HepG2 (cell line): Measurements from ENCODE around the gene ALG1L2.

Experiments used
- ATF1 ChIP-seq: IDR thresholded peaks from 2 replicates; pipeline ENCODE4 v1.6.1; 2016; ENCODE audit warnings: mild to moderate bottlenecking, control low read depth
- BHLHE40 ChIP-seq: IDR thresholded peaks from 2 replicates; pipeline ENCODE4 v1.6.1; 2011; ENCODE audit warnings: low read length, improper control_type of control experiment
- CHD4 ChIP-seq: fragments of 200-600 bp; sonication (generic); IDR thresholded peaks from 2 replicates; pipeline ENCODE4 v1.7.0; 2017; ENCODE audit warnings: mild to moderate bottlenecking, low read length, borderline replicate concordance
- CTCF ChIP-seq: sonication (generic); formaldehyde crosslinking; IDR thresholded peaks from 2 replicates; pipeline ENCODE4 v1.5.0; 2020; ENCODE audit warnings: mild to moderate bottlenecking, missing genetic modification reagents, moderate library complexity
- GFI1 ChIP-seq: sonication (generic); formaldehyde crosslinking; IDR thresholded peaks from 2 replicates; pipeline ENCODE4 v1.5.0; 2020; ENCODE audit warnings: missing genetic modification reagents, mild to moderate bottlenecking, borderline replicate concordance
- HHEX ChIP-seq: IDR thresholded peaks from 2 replicates; pipeline ENCODE4 v1.6.1; 2016; ENCODE audit warnings: control low read depth
- NCOA5 ChIP-seq: sonication (generic); formaldehyde crosslinking; IDR thresholded peaks from 2 replicates; pipeline ENCODE4 v1.4.0; 2020; ENCODE audit warnings: missing genetic modification reagents
- POLR2A ChIP-seq, 2 experiments: IDR thresholded peaks; 2 replicates each; pipeline ENCODE4 v1.6.1; 2011; ENCODE audit warnings: low read depth in 2 of 2, low read length in 2 of 2, mild to moderate bottlenecking in 1 of 2, moderate library complexity in 1 of 2; ENCODE audit not compliant: insufficient read depth in 1 of 2
- POLR2AphosphoS2 ChIP-seq: IDR thresholded peaks from 2 replicates; pipeline ENCODE4 v1.6.1; 2011; ENCODE audit warnings: low read depth, low read length, improper control_type of control experiment
- TP53 ChIP-seq: sonication (generic); formaldehyde crosslinking; conservative IDR thresholded peaks from 2 replicates; pipeline ENCODE4 v1.4.0; 2020; ENCODE audit warnings: missing genetic modification reagents
- ZBTB40 ChIP-seq, 2 experiments: fragments of 450-650 bp in 1 of 2; sonication (generic) in 1 of 2; formaldehyde crosslinking in 1 of 2; IDR thresholded peaks; 2 replicates each; pipeline versions ENCODE4 v1.6.1 to v1.8.0; 2016 to 2022; ENCODE audit warnings: antibody characterized with exemption in 1 of 2, mild to moderate bottlenecking in 1 of 2, missing genetic modification reagents in 1 of 2
- ZFP36 ChIP-seq: fragments of 150-350 bp; IDR thresholded peaks from 2 replicates; pipeline ENCODE4 v1.6.1; 2018; ENCODE audit warnings: borderline replicate concordance, low read length, low read depth; ENCODE audit not compliant: partially characterized antibody
- ZSCAN9 ChIP-seq: IDR thresholded peaks from 2 replicates; pipeline ENCODE4 v1.6.1; 2016; ENCODE audit warnings: borderline replicate concordance

DNA sequence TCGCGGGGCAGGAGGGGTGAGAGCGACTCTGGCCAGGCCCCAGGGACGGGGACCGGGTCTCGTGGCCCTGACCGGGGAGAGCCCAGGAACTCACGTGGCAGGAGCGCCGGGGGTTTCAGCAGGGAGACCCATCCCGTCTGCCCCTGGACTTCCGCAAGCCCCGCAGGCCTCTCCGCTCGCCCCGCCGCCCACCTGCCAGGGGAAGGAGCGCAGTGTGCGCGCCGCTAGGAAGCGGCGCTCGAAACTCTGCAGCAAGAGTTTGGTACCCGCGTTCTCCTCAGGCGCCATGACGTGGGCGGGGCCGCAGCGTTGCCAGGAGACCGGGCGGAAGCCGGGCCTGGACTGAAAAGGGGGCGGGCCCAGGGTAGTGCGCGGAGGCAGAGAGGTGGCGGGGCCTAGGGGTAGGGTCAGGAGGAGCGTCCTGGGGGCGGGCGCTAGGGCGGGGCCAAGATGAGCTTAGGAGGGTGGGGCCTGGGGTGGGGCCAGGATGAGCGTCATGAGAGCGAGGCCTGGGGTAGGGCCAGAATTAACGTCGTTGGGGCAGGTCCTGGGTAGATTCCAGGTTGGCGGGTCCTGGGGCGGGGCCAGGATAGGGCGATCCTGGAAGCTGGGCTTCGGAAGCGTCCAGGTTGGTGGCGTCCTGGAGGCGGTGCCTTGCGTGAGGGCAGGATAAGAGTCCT, 29.7 kb downstream of the ALG1L2 start:
- TF ChIP-seq HHEX = no peak
- TF ChIP-seq TP53 = no peak
- TF ChIP-seq ATF1 (CRISPR knock-in tag) = no peak
- no peak for TF ChIP-seq POLR2AphosphoS2
- 0 out of 2 replicates have a peak, but pooled peaks have one; percentile 29 for TF ChIP-seq BHLHE40
- no peak for TF ChIP-seq ZBTB40 (IDR thresholded peaks at IDR 0.05)
- TF ChIP-seq ZBTB40 (CRISPR knock-in tag; IDR thresholded peaks at IDR 0.05) = no peak
- peak in 1 of 2 experiments; percentile 67; a peak in 2 of 4 replicates for TF ChIP-seq POLR2A (IDR thresholded peaks at IDR 0.05; ENCODE audit: insufficient read depth in 1 of 2, low read depth in 2 of 2, low read length in 2 of 2)
- TF ChIP-seq GFI1 (CRISPR knock-in tag) = no peak
- TF ChIP-seq NCOA5 = no peak
- no peak for TF ChIP-seq CHD4
- TF ChIP-seq ZFP36 = no peak
- no peak for TF ChIP-seq CTCF (CRISPR knock-in tag)
- TF ChIP-seq ZSCAN9 (CRISPR knock-in tag) = no peak
